Measurements from ENCODE around the gene SENP6. TPM values are rescaled to one million over a fixed set of nuclear protein-coding genes. Genes with fewer than 3 reads are reported as not detected.

The SENP6 gene
- polyA plus RNA-seq, 1 donor from 2014 or later = 113 TPM

- Histone ChIP-seq H2AFZ (ENCODE audit: low read depth, low read length) (no peak overlapping the region), H3K36me3 (ENCODE audit: insufficient read depth, low read length) (no peaks in the 10 kb centered on the region), H3K9me2 (ENCODE audit: insufficient read depth, low read length) (no peaks in the 10 kb centered on the region), H3K4me2 (ENCODE audit: low read length) (no peak overlapping the region), H3K27me3 (ENCODE audit: insufficient read depth, low read depth, low read length) (no peaks in the 10 kb centered on the region), H3F3A (ENCODE audit: insufficient read depth, low read length, poor library complexity, severe bottlenecking) (no peaks in the 10 kb centered on the region), H3K9ac (ENCODE audit: low read length) (no peak overlapping the region), H3K9me3 (ENCODE audit: low read length) (no peaks in the 10 kb centered on the region), H3K79me2 (replicated peaks; ENCODE audit: insufficient read depth, low read length) (peaks cover 95% of the 10 kb centered on the region), H3K4me3 (ENCODE audit: low read length) (no peak overlapping the region), H3K27ac (ENCODE audit: low read length) (no peak overlapping the region), H4K20me1 (ENCODE audit: insufficient read depth) (no peaks in the 10 kb centered on the region)
- TF ChIP-seq EZH2 (IDR thresholded peaks at IDR 0.05; ENCODE audit: borderline replicate concordance, insufficient read depth, low read length, poor library complexity, severe bottlenecking) (no peak), MXI1 (conservative IDR thresholded peaks at IDR 0.05; ENCODE audit: poor library complexity, severe bottlenecking) (no peak), TAF1 (IDR thresholded peaks at IDR 0.05; ENCODE audit: low read depth) (no peak), POLR2AphosphoS5 (IDR thresholded peaks at IDR 0.05) (no peak), EP300 (conservative IDR thresholded peaks at IDR 0.05; ENCODE audit: poor library complexity, severe bottlenecking) (no peak), SMC3 (conservative IDR thresholded peaks at IDR 0.05; ENCODE audit: poor library complexity) (no peak), REST (IDR thresholded peaks at IDR 0.05; ENCODE audit: borderline replicate concordance) (no peak), RAD21 (conservative IDR thresholded peaks at IDR 0.05) (no peak), CTCF (IDR thresholded peaks at IDR 0.05; ENCODE audit: poor library complexity, severe bottlenecking) (no peak)
Measured at GRCh38 chr6:75612434-75612833, 10.8 kb downstream of the SENP6 start.

GRCh38 chr6:75613056-75613501 is 11.4 kb downstream of the SENP6 start:
- Histone ChIP-seq H2AFZ (ENCODE audit: low read depth, low read length) (no peak overlapping the region), H4K20me1 (ENCODE audit: insufficient read depth) (no peaks in the 10 kb centered on the region), H3F3A (ENCODE audit: insufficient read depth, low read length, poor library complexity, severe bottlenecking) (no peaks in the 10 kb centered on the region), H3K9ac (ENCODE audit: low read length) (no peak overlapping the region), H3K4me2 (ENCODE audit: low read length) (no peak overlapping the region), H3K4me3 (ENCODE audit: low read length) (no peak overlapping the region), H3K9me3 (ENCODE audit: low read length) (no peaks in the 10 kb centered on the region), H3K79me2 (replicated peaks; ENCODE audit: insufficient read depth, low read length) (peaks cover 95% of the 10 kb centered on the region), H3K27me3 (ENCODE audit: insufficient read depth, low read depth, low read length) (no peaks in the 10 kb centered on the region), H3K36me3 (ENCODE audit: insufficient read depth, low read length) (no peaks in the 10 kb centered on the region), H3K9me2 (ENCODE audit: insufficient read depth, low read length) (no peaks in the 10 kb centered on the region), H3K27ac (ENCODE audit: low read length) (no peak overlapping the region)
- TF ChIP-seq RAD21 (conservative IDR thresholded peaks at IDR 0.05) (no peak), SMC3 (conservative IDR thresholded peaks at IDR 0.05; ENCODE audit: poor library complexity) (no peak), POLR2AphosphoS5 (IDR thresholded peaks at IDR 0.05) (no peak), TAF1 (IDR thresholded peaks at IDR 0.05; ENCODE audit: low read depth) (no peak), EZH2 (IDR thresholded peaks at IDR 0.05; ENCODE audit: borderline replicate concordance, insufficient read depth, low read length, poor library complexity, severe bottlenecking) (no peak), MXI1 (conservative IDR thresholded peaks at IDR 0.05; ENCODE audit: poor library complexity, severe bottlenecking) (no peak), EP300 (conservative IDR thresholded peaks at IDR 0.05; ENCODE audit: poor library complexity, severe bottlenecking) (no peak), REST (IDR thresholded peaks at IDR 0.05; ENCODE audit: borderline replicate concordance) (no peak), CTCF (IDR thresholded peaks at IDR 0.05; ENCODE audit: poor library complexity, severe bottlenecking) (no peak)

Measured in neural cell (in vitro differentiated cells).